Panc1 (cell line): Measurements from ENCODE around the gene SHC3. TPM values are rescaled to one million over a fixed set of nuclear protein-coding genes. Genes with fewer than 3 reads are reported as not detected.

ENCODE experiments used
- ATAC-seq: fragments of 200-7000 bp; cut with Tn5 transposase; 2 replicates; pipeline ENCODE4 v1.9.1; 2020; ENCODE audit warnings: mild to moderate bottlenecking, moderate library complexity
- BruUV-seq: library from RNA; stranded (reverse); fragments of 400-500 nt; replicated peaks from 2 replicates; lab custom pipeline; 2021; lab: Mats Ljungman, UMichigan
- CTCF ChIA-PET: fragments of 300-600 bp; sonication (Branson Sonifier 250); formaldehyde crosslinking; loops from one replicate; lab custom pipeline; 2022; ENCODE audit warnings: antibody characterized with exemption; lab: Charles Lee
- POLR2A ChIA-PET: fragments of 300-600 bp; sonication (Branson Sonifier 250); formaldehyde crosslinking; loops from one replicate; lab custom pipeline; 2022; ENCODE audit warnings: antibody characterized with exemption; lab: Charles Lee
- DNase-seq: peaks from one replicate; pipeline ENCODE4 v3.0.0-alpha.2; 2010; ENCODE audit warnings: low read depth, low spot score
- H3K27ac ChIP-seq: 2 replicates; pipeline ENCODE4 v1.5.1; 2011; ENCODE audit warnings: mild to moderate bottlenecking, low read length, inconsistent platforms
- H3K27me3 ChIP-seq: fragments of 200-500 bp; sonication (Bioruptor generic); 2 replicates; pipeline ENCODE4 v1.6.0; 2014; ENCODE audit warnings: low read length, inconsistent platforms; ENCODE audit not compliant: control insufficient read depth, insufficient read depth
- H3K36me3 ChIP-seq: fragments of 200-500 bp; sonication (Bioruptor generic); 2 replicates; pipeline ENCODE4 v1.5.1; 2014; ENCODE audit warnings: inconsistent platforms, mild to moderate bottlenecking, low read length, moderate library complexity; ENCODE audit not compliant: control insufficient read depth, insufficient read depth
- H3K4me1 ChIP-seq: 2 replicates; pipeline ENCODE4 v1.5.1; 2011; ENCODE audit warnings: inconsistent platforms, mild to moderate bottlenecking, low read length, moderate library complexity; ENCODE audit not compliant: control insufficient read depth, insufficient read depth
- H3K4me3 ChIP-seq, 2 experiments: 2 replicates each; pipeline ENCODE4 v1.5.1; 2011 to 2012; ENCODE audit warnings: low read depth in 2 of 2, low read length in 2 of 2, mild to moderate bottlenecking in 2 of 2, inconsistent platforms in 1 of 2, moderate library complexity in 1 of 2
- H3K9me3 ChIP-seq: fragments of 200-500 bp; sonication (Bioruptor generic); 2 replicates; pipeline ENCODE4 v1.5.1; 2014; ENCODE audit warnings: low read depth, mild to moderate bottlenecking, inconsistent platforms, low read length, moderate library complexity; ENCODE audit not compliant: control insufficient read depth, insufficient read depth
- CTCF ChIP-seq: fragments of 450-650 bp; IDR thresholded peaks from 2 replicates; pipeline ENCODE4 v1.5.1; 2017; ENCODE audit warnings: mild to moderate bottlenecking
- POLR2AphosphoS5 ChIP-seq: IDR thresholded peaks from 2 replicates; pipeline ENCODE4 v1.6.1; 2012; ENCODE audit warnings: mild to moderate bottlenecking, low read depth, low read length, moderate library complexity
- REST ChIP-seq, 2 experiments: IDR thresholded peaks; 2 replicates each; pipeline ENCODE4 v1.6.1; 2011 to 2012; ENCODE audit warnings: low read depth in 2 of 2, control low read depth in 1 of 2, low read length in 1 of 2, mild to moderate bottlenecking in 1 of 2, moderate library complexity in 1 of 2; ENCODE audit not compliant: insufficient read depth in 1 of 2
- SIN3A ChIP-seq: IDR thresholded peaks from 2 replicates; pipeline ENCODE4 v1.6.1; 2012; ENCODE audit warnings: low read depth, mild to moderate bottlenecking, low read length, moderate library complexity, borderline replicate concordance; ENCODE audit not compliant: insufficient read depth
- TCF7L2 ChIP-seq: IDR thresholded peaks from 2 replicates; pipeline ENCODE4 v1.6.1; 2011; ENCODE audit warnings: mild to moderate bottlenecking, low read depth, low read length, inconsistent platforms
- in situ Hi-C: cut with HindIII; loops from 2 replicates; pipeline ENCODE4 v1.10.0; 2016; ENCODE audit warnings: low sequenced_read_pairs, low pct_unique_long_range_greater_than_20kb
- intact Hi-C: fragments of 100-400 bp; cut with micrococcal nuclease; formaldehyde crosslinking; loops from one replicate; pipeline ENCODE4 v1.10.0; 2022; ENCODE audit not compliant: unreplicated experiment
- total RNA-seq: library from RNA; stranded (reverse); gene quantifications from one replicate; pipeline ENCODE4 v1.2.1, GENCODE V29; 2021; ENCODE audit not compliant: unreplicated experiment

The SHC3 gene
- total RNA-seq, 1 experiment from 2014 or later = 1.7 TPM

- CTCF ChIA-PET = no interaction called here
- POLR2A ChIA-PET = no interaction called here
- H3K36me3 ChIP-seq = no peaks in the 10 kb centered on the region
- in situ Hi-C loops = no loop called here
- no peaks in the 10 kb centered on the region for H3K9me3 ChIP-seq
- TF ChIP-seq CTCF = no peak
- no peak for TF ChIP-seq TCF7L2
- no peak for TF ChIP-seq POLR2AphosphoS5
- no peak for TF ChIP-seq SIN3A
- TF ChIP-seq REST (IDR thresholded peaks at IDR 0.05; ENCODE audit: insufficient read depth in 1 of 2, low read depth in 2 of 2, low read length in 1 of 2) = no peak
- H3K4me1 ChIP-seq = no peaks in the 10 kb centered on the region
- no peak overlapping the region for H3K4me3 ChIP-seq
- intact Hi-C loops = no loop called here
- no peak for DNase-seq
- H3K27ac ChIP-seq = no peak overlapping the region
- ATAC-seq = no peak
- no peaks in the 10 kb centered on the region for H3K27me3 ChIP-seq
- no TSS peak for BruUV-seq
These were observed 131.8 kb downstream of the SHC3 start for GRCh38 chr9:89046832-89047231.

DNA sequence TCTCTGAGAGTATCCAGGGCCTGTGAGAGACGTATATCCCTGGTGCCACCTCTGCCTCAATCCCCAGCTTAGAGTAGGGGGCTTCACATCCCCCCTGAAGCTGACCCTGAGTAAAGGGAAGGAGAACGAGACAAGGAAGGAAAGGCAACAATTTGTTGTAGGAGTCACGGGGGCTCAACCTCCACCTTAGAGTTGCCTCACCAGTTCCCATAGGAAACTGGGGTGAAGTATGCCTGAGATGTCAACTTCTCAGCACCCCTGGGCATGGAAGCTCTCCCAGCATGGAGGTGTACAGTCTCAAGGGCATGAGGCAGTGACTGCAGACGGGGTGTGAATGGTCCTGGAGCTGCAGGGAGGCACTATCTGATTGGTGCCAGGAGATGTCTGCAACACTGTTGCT lies 133.7 kb downstream of the SHC3 start:
- ChIA-PET POLR2A (no interaction called here), CTCF (no interaction called here)
- no peaks in the 10 kb centered on the region for H3K27me3 ChIP-seq
- ATAC-seq (no peak), DNase-seq (no peak)
- H3K4me3 ChIP-seq = no peak overlapping the region
- in situ Hi-C loops (no loop called here), intact Hi-C loops (no loop called here)
- TF ChIP-seq SIN3A = no peak
- no peak for TF ChIP-seq TCF7L2
- no peak for TF ChIP-seq CTCF
- no peak for TF ChIP-seq REST (IDR thresholded peaks at IDR 0.05; ENCODE audit: insufficient read depth in 1 of 2, low read depth in 2 of 2, low read length in 1 of 2)
- no peak for TF ChIP-seq POLR2AphosphoS5
- H3K36me3 ChIP-seq = no peaks in the 10 kb centered on the region
- no peaks in the 10 kb centered on the region for H3K9me3 ChIP-seq
- H3K27ac ChIP-seq = no peak overlapping the region
- BruUV-seq = no TSS peak
- no peaks in the 10 kb centered on the region for H3K4me1 ChIP-seq
